GM23248 (cell line): ENCODE data around the gene CPSF4.

ENCODE experiments used
- EZH2 ChIP-seq: fragments of 200-600 bp; sonication (generic); IDR thresholded peaks from 2 replicates; pipeline ENCODE4 v1.6.1; 2018; ENCODE audit warnings: antibody characterized with exemption, mild to moderate bottlenecking; ENCODE audit not compliant: insufficient read depth, poor library complexity, severe bottlenecking
- EZH2phosphoT487 ChIP-seq: fragments of 200-600 bp; sonication (generic); IDR thresholded peaks from 2 replicates; pipeline ENCODE4 v1.6.1; 2018; ENCODE audit warnings: antibody characterized with exemption, moderate library complexity, mild to moderate bottlenecking, low read depth; ENCODE audit not compliant: insufficient read depth

- no peak for TF ChIP-seq EZH2
- TF ChIP-seq EZH2phosphoT487, result no peak
These were observed 9.7 kb upstream of the CPSF4 start for GRCh38 chr7:99428972-99429566.
